ENCODE data around the gene RPS2.

The RPS2 gene

GRCh38 chr16:1985466-1986150 is 21.0 kb upstream of the RPS2 start:
- TF ChIP-seq CTCF (IDR thresholded peaks at IDR 0.05; ENCODE audit: insufficient read depth, low read depth, low read length, missing control alignments), result no peak
- peak overlapping the region; percentile 91 for H3K4me3 ChIP-seq (ENCODE audit: low read depth, low read length)
- DNase-seq (ENCODE audit: low read depth), result no peak

- peak overlapping the region; percentile 91 for H3K4me3 ChIP-seq (ENCODE audit: low read depth, low read length)
- TF ChIP-seq CTCF (IDR thresholded peaks at IDR 0.05; ENCODE audit: insufficient read depth, low read depth, low read length, missing control alignments), result no peak
- DNase-seq (ENCODE audit: low read depth), result no peak
Measured at GRCh38 chr16:1984347-1985225, 20.0 kb upstream of the RPS2 start.

- H3K4me3 ChIP-seq (ENCODE audit: low read depth, low read length), result peak within 1 kb of the TSS; percentile 91
- DNase-seq (ENCODE audit: low read depth), result peak; percentile 95
- peak; percentile 45 for TF ChIP-seq CTCF (IDR thresholded peaks at IDR 0.05; ENCODE audit: insufficient read depth, low read depth, low read length, missing control alignments)
Measured at GRCh38 chr16:1983544-1984346, 19.1 kb upstream of the RPS2 start, which contains the start of gene GFER. Gene GFER (plus strand): TSS chr16:1984193. CDS start chr16:1984219, 26 bp downstream.

- DNase-seq (ENCODE audit: low read depth), result no peak
- H3K4me3 ChIP-seq (ENCODE audit: low read depth, low read length), result no peak overlapping the region; the same call in 1 of the 2 replicates
- no peak for TF ChIP-seq CTCF (IDR thresholded peaks at IDR 0.05; ENCODE audit: insufficient read depth, low read depth, low read length, missing control alignments)
Measured at GRCh38 chr16:1982991-1983543, 18.4 kb upstream of the RPS2 start.

GRCh38 chr16:1982013-1982433 is 17.4 kb upstream of the RPS2 start:
- TF ChIP-seq CTCF (IDR thresholded peaks at IDR 0.05; ENCODE audit: insufficient read depth, low read depth, low read length, missing control alignments), result no peak
- no peak overlapping the region for H3K4me3 ChIP-seq (ENCODE audit: low read depth, low read length)
- DNase-seq (ENCODE audit: low read depth), result no peak

- DNase-seq (ENCODE audit: low read depth), result peak; percentile 55
- no peak within 1 kb of the TSS for H3K4me3 ChIP-seq (ENCODE audit: low read depth, low read length)
- no peak for TF ChIP-seq CTCF (IDR thresholded peaks at IDR 0.05; ENCODE audit: insufficient read depth, low read depth, low read length, missing control alignments)
Measured at GRCh38 chr16:1981398-1981836, 16.8 kb upstream of the RPS2 start, which contains the start of gene NOXO1. Gene NOXO1 (minus strand): TSS chr16:1981469. CDS start chr16:1981179, 290 bp downstream.

All from GM12865 (cell line).